Neuron (in vitro differentiated cells): Measurements from ENCODE around the gene MAD1L1.

ENCODE experiments used
- H2AFZ ChIP-seq: one replicate; pipeline ENCODE4 v1.6.1; 2013; ENCODE audit warnings: low read depth, mild to moderate bottlenecking, inconsistent platforms, low read length, moderate library complexity
- H3K27me3 ChIP-seq: one replicate; pipeline ENCODE4 v1.6.1; 2013; ENCODE audit warnings: low read length; ENCODE audit not compliant: insufficient read depth
- H3K36me3 ChIP-seq: one replicate; pipeline ENCODE4 v1.6.1; 2013; ENCODE audit warnings: low read length; ENCODE audit not compliant: insufficient read depth
- H3K4me1 ChIP-seq: one replicate; pipeline ENCODE4 v1.6.1; 2013; ENCODE audit warnings: low read length; ENCODE audit not compliant: insufficient read depth
- H3K4me3 ChIP-seq: 2 replicates; pipeline ENCODE4 v1.5.1; 2013; ENCODE audit warnings: mild to moderate bottlenecking, low read length, moderate library complexity
- H3K9me3 ChIP-seq: one replicate; pipeline ENCODE4 v1.6.1; 2013; ENCODE audit warnings: low read length

Gene MAD1L1

DNA sequence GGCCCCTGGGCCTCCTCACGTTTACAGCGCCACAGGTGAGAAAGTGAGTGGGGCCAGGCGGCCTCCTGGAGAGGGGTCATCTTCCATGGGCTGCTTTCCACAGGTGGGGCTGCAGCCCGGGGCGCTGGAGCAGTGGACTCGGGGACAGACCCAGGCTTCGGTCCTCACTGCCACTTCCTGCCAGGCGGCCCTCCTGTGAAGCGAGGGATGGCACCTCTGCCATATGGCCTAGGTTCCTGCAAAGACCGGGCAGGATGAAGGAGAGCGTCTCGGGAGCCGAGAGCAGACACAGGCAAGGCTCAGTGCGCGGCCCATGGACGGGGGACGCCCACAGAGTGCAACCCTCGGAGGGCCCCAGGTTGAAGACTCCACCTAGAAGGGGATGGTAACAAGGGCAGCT lies 106.8 kb downstream of the MAD1L1 start:
- H3K36me3 ChIP-seq: no peaks in the 10 kb centered on the region
- no peak overlapping the region for H2AFZ ChIP-seq
- no peaks in the 10 kb centered on the region for H3K9me3 ChIP-seq
- H3K4me1 ChIP-seq: peaks cover 7% of the 10 kb centered on the region
- no peaks in the 10 kb centered on the region for H3K27me3 ChIP-seq
- H3K4me3 ChIP-seq: no peak overlapping the region

GRCh38 chr7:2124604-2125345 lies 108.0 kb downstream of the MAD1L1 start:
- H3K9me3 ChIP-seq: no peaks in the 10 kb centered on the region
- H3K27me3 ChIP-seq: no peaks in the 10 kb centered on the region
- H2AFZ ChIP-seq: no peak overlapping the region
- H3K4me1 ChIP-seq: peaks cover 2% of the 10 kb centered on the region
- H3K4me3 ChIP-seq: no peak overlapping the region
- no peaks in the 10 kb centered on the region for H3K36me3 ChIP-seq

GRCh38 chr7:2123916-2124315 lies 108.8 kb downstream of the MAD1L1 start:
- H3K4me3 ChIP-seq: no peak overlapping the region
- no peaks in the 10 kb centered on the region for H3K4me1 ChIP-seq
- no peak overlapping the region for H2AFZ ChIP-seq
- H3K9me3 ChIP-seq: no peaks in the 10 kb centered on the region
- no peaks in the 10 kb centered on the region for H3K27me3 ChIP-seq
- H3K36me3 ChIP-seq: no peaks in the 10 kb centered on the region

DNA sequence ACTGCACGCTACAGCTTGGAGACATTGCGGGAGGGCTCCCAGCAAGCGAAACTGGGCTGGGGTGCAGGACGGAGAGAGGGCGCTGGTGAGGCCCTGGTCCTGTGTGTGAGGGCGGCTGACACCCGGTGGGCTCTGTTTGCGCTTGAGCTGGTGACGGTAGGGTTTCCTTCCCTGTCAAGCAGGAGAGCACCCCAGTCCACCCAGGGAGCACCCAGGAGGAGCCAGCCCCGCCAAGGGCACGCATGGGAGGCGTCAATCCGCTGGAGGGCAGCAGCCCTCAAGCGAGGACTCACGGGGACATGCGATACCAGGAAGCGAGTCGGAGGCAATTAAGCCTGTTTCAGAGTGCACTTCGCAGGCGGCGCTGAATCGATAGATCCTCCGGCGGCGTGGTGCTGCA lies 109.4 kb downstream of the MAD1L1 start:
- no peak overlapping the region for H2AFZ ChIP-seq
- H3K9me3 ChIP-seq: no peaks in the 10 kb centered on the region
- no peaks in the 10 kb centered on the region for H3K4me1 ChIP-seq
- no peaks in the 10 kb centered on the region for H3K36me3 ChIP-seq
- no peak overlapping the region for H3K4me3 ChIP-seq
- H3K27me3 ChIP-seq: no peaks in the 10 kb centered on the region

GRCh38 chr7:2122651-2123050 lies 110.1 kb downstream of the MAD1L1 start:
- Histone ChIP-seq H3K27me3 (no peaks in the 10 kb centered on the region), H2AFZ (no peak overlapping the region), H3K9me3 (no peaks in the 10 kb centered on the region), H3K4me1 (no peaks in the 10 kb centered on the region), H3K4me3 (no peak overlapping the region), H3K36me3 (no peaks in the 10 kb centered on the region)

GRCh38 chr7:2120841-2121830 lies 111.6 kb downstream of the MAD1L1 start:
- no peaks in the 10 kb centered on the region for H3K9me3 ChIP-seq
- H3K4me1 ChIP-seq: no peaks in the 10 kb centered on the region
- H2AFZ ChIP-seq: no peak overlapping the region
- no peak overlapping the region for H3K4me3 ChIP-seq
- H3K36me3 ChIP-seq: no peaks in the 10 kb centered on the region
- no peaks in the 10 kb centered on the region for H3K27me3 ChIP-seq

GRCh38 chr7:2120251-2120660 lies 112.5 kb downstream of the MAD1L1 start:
- Histone ChIP-seq H3K36me3 (no peaks in the 10 kb centered on the region), H3K9me3 (no peaks in the 10 kb centered on the region), H3K27me3 (no peaks in the 10 kb centered on the region), H2AFZ (no peak overlapping the region), H3K4me3 (no peak overlapping the region), H3K4me1 (no peaks in the 10 kb centered on the region)

DNA sequence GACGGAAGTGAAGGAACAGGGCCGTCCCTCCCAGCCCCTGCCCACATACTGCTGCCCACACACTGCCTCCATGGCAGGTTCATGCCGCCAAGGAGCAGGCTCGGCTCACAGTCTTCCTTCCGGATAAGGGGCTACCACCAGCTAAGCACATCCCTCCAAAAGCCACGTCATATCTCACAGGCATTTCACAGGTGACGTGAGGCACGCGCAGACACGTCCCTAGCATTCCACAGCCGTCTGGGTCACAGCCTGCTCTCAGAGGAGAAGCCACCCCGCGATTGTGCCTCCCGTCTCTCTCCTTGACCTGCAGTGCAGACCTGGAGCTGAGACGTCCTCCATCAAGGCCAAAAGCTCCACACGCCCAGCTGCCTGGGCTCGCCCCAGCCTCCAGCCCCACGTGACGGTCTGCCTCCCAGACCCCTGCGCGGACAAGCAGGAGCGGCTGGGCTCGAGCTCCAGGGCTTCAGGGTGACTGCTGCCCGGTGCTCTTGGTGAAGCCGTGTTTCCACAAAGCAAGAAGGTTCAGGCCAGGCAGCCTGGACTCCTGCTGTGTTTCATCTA lies 114.0 kb downstream of the MAD1L1 start:
- Histone ChIP-seq H3K4me3 (no peak overlapping the region), H3K4me1 (no peaks in the 10 kb centered on the region), H3K9me3 (peaks cover 5% of the 10 kb centered on the region), H2AFZ (no peak overlapping the region), H3K36me3 (no peaks in the 10 kb centered on the region), H3K27me3 (no peaks in the 10 kb centered on the region)

GRCh38 chr7:2118056-2118455 lies 114.7 kb downstream of the MAD1L1 start:
- Histone ChIP-seq H3K36me3 (no peaks in the 10 kb centered on the region), H3K27me3 (no peaks in the 10 kb centered on the region), H2AFZ (no peak overlapping the region), H3K4me3 (no peak overlapping the region), H3K9me3 (peaks cover 5% of the 10 kb centered on the region), H3K4me1 (no peaks in the 10 kb centered on the region)

DNA sequence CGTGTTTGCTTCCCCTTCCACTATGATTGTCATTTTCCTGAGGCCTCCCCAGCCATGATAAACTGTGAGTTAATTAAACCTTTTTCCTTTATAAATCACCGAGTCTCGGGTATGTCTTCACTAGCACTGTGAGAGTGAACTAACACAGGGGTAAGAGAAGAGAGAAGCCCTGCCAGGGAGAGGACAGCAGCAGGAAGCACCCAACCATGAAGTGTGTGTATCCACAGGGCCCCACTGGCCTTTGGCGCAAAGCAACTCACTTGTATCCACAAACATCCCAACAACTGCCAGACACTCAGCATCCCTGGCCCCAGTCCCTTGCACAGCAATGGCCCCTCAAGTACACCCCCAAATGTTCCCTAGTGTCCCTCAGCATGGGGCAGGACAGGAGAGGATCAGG lies 115.1 kb downstream of the MAD1L1 start:
- Histone ChIP-seq H3K9me3 (peaks cover 5% of the 10 kb centered on the region), H3K27me3 (no peaks in the 10 kb centered on the region), H2AFZ (no peak overlapping the region), H3K4me1 (no peaks in the 10 kb centered on the region), H3K36me3 (no peaks in the 10 kb centered on the region), H3K4me3 (no peak overlapping the region)

- Histone ChIP-seq H3K27me3 (no peaks in the 10 kb centered on the region), H3K4me1 (no peaks in the 10 kb centered on the region), H2AFZ (no peak overlapping the region), H3K4me3 (no peak overlapping the region), H3K9me3 (peaks cover 5% of the 10 kb centered on the region), H3K36me3 (no peaks in the 10 kb centered on the region)
Observed at GRCh38 chr7:2116989-2117591, 115.7 kb downstream of the MAD1L1 start.

- Histone ChIP-seq H3K9me3 (peaks cover 5% of the 10 kb centered on the region), H3K4me1 (peaks cover 2% of the 10 kb centered on the region), H3K4me3 (no peak overlapping the region), H3K27me3 (no peaks in the 10 kb centered on the region), H2AFZ (no peak overlapping the region), H3K36me3 (no peaks in the 10 kb centered on the region)
Observed at GRCh38 chr7:2116448-2116810, 116.3 kb downstream of the MAD1L1 start.
